Measurements from ENCODE around the gene MRPS12. TPM values are rescaled to one million over a fixed set of nuclear protein-coding genes. Genes with fewer than 3 reads are reported as not detected.
A peak's percentile ranks its signal among the peaks of the same experiment; 100 is the strongest.

The MRPS12 gene
- total and polyA plus RNA-seq, 2 of the 13 experiments (the other 11 are each of a cell fraction or from before 2014, with no cell fraction given) = 27.5 to 54.8 TPM

DNA sequence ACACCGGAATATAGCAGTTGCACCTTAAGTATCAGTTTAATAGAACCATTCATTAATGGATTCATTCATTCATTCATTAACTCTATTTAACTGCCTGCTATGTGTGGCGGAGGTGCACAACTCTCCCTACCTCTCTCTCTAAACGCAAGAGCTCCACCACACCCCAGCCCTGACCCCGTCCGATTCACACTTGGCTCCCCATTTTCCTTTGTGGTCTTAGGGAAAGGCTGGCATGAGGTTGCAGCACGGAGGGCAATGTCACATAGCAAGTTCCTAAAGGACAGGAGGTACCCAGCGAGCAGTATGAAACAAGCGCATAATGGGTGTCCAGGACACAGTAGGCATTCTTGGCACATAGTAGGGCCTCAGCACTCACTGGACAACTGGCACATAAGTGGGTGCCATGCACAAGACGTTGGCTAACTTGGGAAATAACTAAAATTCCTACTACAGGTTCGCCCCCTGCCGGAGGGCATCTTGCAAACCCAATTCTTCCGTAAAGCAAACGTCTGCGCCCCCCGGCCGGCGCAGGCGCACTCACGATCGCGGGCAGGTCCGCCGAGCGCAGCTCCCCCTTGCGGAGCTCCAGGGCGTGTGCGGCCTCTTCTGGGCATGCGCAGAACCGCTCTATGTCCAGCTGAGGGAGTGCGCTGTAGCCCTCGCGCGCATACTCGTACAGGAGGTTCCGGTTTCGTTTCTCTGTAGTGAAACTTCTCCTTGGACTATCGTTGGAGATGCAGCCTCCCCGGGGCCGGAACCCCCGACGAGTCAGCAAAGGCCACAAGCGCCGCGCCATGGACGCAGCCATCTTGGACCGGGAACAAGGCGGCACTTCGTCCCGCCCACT, 592 bp upstream of the MRPS12 start, which contains the start of gene SARS2 (continued):
- TF ChIP-seq, protein P1, sequence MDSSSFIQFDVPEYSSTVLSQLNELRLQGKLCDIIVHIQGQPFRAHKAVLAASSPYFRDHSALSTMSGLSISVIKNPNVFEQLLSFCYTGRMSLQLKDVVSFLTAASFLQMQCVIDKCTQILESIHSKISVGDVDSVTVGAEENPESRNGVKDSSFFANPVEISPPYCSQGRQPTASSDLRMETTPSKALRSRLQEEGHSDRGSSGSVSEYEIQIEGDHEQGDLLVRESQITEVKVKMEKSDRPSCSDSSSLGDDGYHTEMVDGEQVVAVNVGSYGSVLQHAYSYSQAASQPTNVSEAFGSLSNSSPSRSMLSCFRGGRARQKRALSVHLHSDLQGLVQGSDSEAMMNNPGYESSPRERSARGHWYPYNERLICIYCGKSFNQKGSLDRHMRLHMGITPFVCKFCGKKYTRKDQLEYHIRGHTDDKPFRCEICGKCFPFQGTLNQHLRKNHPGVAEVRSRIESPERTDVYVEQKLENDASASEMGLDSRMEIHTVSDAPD (CRISPR knock-in tag; IDR thresholded peaks at IDR 0.05) = no peak; the same call in 1 of the 2 replicates
- TF ChIP-seq ZNF605 (CRISPR knock-in tag; IDR thresholded peaks at IDR 0.05) (peak; percentile 27; the same call in 1 of the 2 replicates), POLR2A (IDR thresholded peaks at IDR 0.05; ENCODE audit: insufficient read depth in 1 of 2, low read depth in 2 of 2, low read length in 2 of 2) (peak in 1 of 2 experiments; percentile 97; a peak in 3 of 4 replicates), DPF2 (CRISPR knock-in tag; IDR thresholded peaks at IDR 0.05; ENCODE audit: borderline replicate concordance, low read depth) (no peak), LCORL (IDR thresholded peaks at IDR 0.05) (no peak), LCORL (CRISPR knock-in tag; IDR thresholded peaks at IDR 0.05) (peak; percentile 74; the same call in 1 of the 2 replicates), POLR2AphosphoS5 (IDR thresholded peaks at IDR 0.05; ENCODE audit: low read depth, low read length) (no peak), FOXM1 (CRISPR knock-in tag; IDR thresholded peaks at IDR 0.05) (no peak), ZNF672 (CRISPR knock-in tag; IDR thresholded peaks at IDR 0.05) (no peak), ZFP36 (IDR thresholded peaks at IDR 0.05; ENCODE audit: borderline replicate concordance, low read depth, low read length, partially characterized antibody) (no peak), ZNF12 (CRISPR knock-in tag; IDR thresholded peaks at IDR 0.05) (no peak), HOXA9 (CRISPR knock-in tag; IDR thresholded peaks at IDR 0.05; ENCODE audit: borderline replicate concordance) (no peak), ZNF773 (CRISPR knock-in tag; IDR thresholded peaks at IDR 0.05; ENCODE audit: borderline replicate concordance) (no peak), TBX3 (IDR thresholded peaks at IDR 0.05; ENCODE audit: borderline replicate concordance) (no peak), GABPA (IDR thresholded peaks at IDR 0.05; ENCODE audit: low read depth, low read length) (no peak; the same call in 1 of the 2 replicates), GABPA (CRISPR knock-in tag; IDR thresholded peaks at IDR 0.05; ENCODE audit: low read depth) (no peak), CBX1 (IDR thresholded peaks at IDR 0.05; ENCODE audit: low read depth) (no peak), KAT7 (CRISPR knock-in tag; IDR thresholded peaks at IDR 0.05; ENCODE audit: borderline replicate concordance) (no peak), ZSCAN29 (CRISPR knock-in tag; conservative IDR thresholded peaks at IDR 0.05) (no peak)
- TF ChIP-seq, protein P2, sequence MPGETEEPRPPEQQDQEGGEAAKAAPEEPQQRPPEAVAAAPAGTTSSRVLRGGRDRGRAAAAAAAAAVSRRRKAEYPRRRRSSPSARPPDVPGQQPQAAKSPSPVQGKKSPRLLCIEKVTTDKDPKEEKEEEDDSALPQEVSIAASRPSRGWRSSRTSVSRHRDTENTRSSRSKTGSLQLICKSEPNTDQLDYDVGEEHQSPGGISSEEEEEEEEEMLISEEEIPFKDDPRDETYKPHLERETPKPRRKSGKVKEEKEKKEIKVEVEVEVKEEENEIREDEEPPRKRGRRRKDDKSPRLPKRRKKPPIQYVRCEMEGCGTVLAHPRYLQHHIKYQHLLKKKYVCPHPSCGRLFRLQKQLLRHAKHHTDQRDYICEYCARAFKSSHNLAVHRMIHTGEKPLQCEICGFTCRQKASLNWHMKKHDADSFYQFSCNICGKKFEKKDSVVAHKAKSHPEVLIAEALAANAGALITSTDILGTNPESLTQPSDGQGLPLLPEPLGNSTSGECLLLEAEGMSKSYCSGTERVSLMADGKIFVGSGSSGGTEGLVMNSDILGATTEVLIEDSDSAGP (CRISPR knock-in tag; IDR thresholded peaks at IDR 0.05; ENCODE audit: borderline replicate concordance) = peak; percentile 86; the same call in 1 of the 2 replicates
- TF ChIP-seq, protein P3, sequence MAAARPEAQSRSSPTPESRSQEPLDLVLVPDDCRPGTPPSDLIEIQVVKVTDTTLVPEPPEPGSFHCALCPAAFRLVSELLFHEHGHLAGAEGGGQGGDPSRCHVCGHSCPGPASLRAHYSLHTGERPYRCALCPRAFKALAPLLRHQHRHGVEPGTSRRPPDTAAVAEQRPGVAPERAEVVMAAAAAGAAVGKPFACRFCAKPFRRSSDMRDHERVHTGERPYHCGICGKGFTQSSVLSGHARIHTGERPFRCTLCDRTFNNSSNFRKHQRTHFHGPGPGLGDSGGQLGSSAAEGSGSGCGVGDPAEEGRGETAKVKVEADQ (CRISPR knock-in tag; IDR thresholded peaks at IDR 0.05; ENCODE audit: borderline replicate concordance) = no peak
- TF ChIP-seq, protein P4, sequence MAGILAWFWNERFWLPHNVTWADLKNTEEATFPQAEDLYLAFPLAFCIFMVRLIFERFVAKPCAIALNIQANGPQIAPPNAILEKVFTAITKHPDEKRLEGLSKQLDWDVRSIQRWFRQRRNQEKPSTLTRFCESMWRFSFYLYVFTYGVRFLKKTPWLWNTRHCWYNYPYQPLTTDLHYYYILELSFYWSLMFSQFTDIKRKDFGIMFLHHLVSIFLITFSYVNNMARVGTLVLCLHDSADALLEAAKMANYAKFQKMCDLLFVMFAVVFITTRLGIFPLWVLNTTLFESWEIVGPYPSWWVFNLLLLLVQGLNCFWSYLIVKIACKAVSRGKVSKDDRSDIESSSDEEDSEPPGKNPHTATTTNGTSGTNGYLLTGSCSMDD (CRISPR knock-in tag; IDR thresholded peaks at IDR 0.05) = no peak
- TF ChIP-seq, protein P5, sequence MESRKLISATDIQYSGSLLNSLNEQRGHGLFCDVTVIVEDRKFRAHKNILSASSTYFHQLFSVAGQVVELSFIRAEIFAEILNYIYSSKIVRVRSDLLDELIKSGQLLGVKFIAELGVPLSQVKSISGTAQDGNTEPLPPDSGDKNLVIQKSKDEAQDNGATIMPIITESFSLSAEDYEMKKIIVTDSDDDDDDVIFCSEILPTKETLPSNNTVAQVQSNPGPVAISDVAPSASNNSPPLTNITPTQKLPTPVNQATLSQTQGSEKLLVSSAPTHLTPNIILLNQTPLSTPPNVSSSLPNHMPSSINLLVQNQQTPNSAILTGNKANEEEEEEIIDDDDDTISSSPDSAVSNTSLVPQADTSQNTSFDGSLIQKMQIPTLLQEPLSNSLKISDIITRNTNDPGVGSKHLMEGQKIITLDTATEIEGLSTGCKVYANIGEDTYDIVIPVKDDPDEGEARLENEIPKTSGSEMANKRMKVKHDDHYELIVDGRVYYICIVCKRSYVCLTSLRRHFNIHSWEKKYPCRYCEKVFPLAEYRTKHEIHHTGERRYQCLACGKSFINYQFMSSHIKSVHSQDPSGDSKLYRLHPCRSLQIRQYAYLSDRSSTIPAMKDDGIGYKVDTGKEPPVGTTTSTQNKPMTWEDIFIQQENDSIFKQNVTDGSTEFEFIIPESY (CRISPR knock-in tag; IDR thresholded peaks at IDR 0.05) = peak; percentile 45; the same call in 1 of the 2 replicates
